Psoas muscle (tissue), 8 donors: ENCODE results near the gene HENMT1. TPM values are rescaled to one million over a fixed set of nuclear protein-coding genes. Genes with fewer than 3 reads are reported as not detected.

Source experiments
- ATAC-seq, 4 donors: fragments of 200-7000 bp; cut with Tn5 transposase; one replicate each; pipeline ENCODE4 v1.9.1; 2020; ENCODE audit warnings: moderate library complexity in 3 of 4, mild to moderate bottlenecking in 2 of 4
- DNase-seq, 2 donors: peaks; one replicate each; pipeline ENCODE4 v3.0.0-alpha.2; 2020
- H3K27ac ChIP-seq: fragments of 200-600 bp; one replicate; pipeline ENCODE4 v1.8.0; 2022
- H3K27me3 ChIP-seq, 3 donors: fragments of 200-600 bp in 1 of 3; one replicate each; pipeline versions ENCODE4 v1.6.1 to v1.8.0; 2013 to 2022; ENCODE audit warnings: low read length in 2 of 3, mild to moderate bottlenecking in 2 of 3, moderate library complexity in 1 of 3; ENCODE audit not compliant: insufficient read depth in 3 of 3
- H3K36me3 ChIP-seq, 2 donors: fragments of 200-600 bp in 1 of 2; one replicate each; pipeline versions ENCODE4 v1.6.1 to v1.8.0; 2013 to 2022; ENCODE audit warnings: low read depth in 1 of 2, mild to moderate bottlenecking in 1 of 2, moderate library complexity in 1 of 2; ENCODE audit not compliant: insufficient read depth in 1 of 2
- H3K4me1 ChIP-seq: fragments of 200-600 bp; one replicate; pipeline ENCODE4 v1.8.0; 2022
- H3K4me3 ChIP-seq: fragments of 200-600 bp; one replicate; pipeline ENCODE4 v1.8.0; 2022; ENCODE audit warnings: mild to moderate bottlenecking
- H3K9me3 ChIP-seq: fragments of 200-600 bp; one replicate; pipeline ENCODE4 v1.8.0; 2022
- WGBS, 3 donors: extraction: QIAGEN DNeasy Blood & Tissue Kit; methylation state at CpG; one replicate each; pipeline versions ENCODE4 v1.1.6 to v1.1.7; 2013; 5-methylcytosine and 5-hydroxymethylcytosine counted together
- intact Hi-C, 2 donors: fragments of 100-400 bp; cut with DNase I; formaldehyde crosslinking; loops; one replicate each; pipeline versions ENCODE4 v1.11.0 to v1.14.2; 2022
- polyA plus RNA-seq, 3 donors: library from polyadenylated mRNA; stranded (reverse); fragments of 200-250 nt; gene quantifications; one replicate each; pipeline ENCODE4 v1.2.3, GENCODE V29; 2013
- total RNA-seq, 4 donors: library from RNA; stranded (reverse); fragmentation: NEBNext Ultra II Directional in 2 of 4; extraction: Animal tissue kit (Norgen Biotek cat#: 25700) in 2 of 4; gene quantifications; one replicate each; pipeline versions ENCODE4 v1.2.1 to v1.2.4, GENCODE V29; 2021 to 2023
- TF ChIP-seq, protein P1 (sequence below): fragments of 200-600 bp; IDR thresholded peaks from one replicate; pipeline ENCODE4 v1.8.0; 2022; ENCODE audit warnings: antibody characterized with exemption
- donor health status: healthy with polysubstance abuse.
- donor health status: DM: no; HTN: no; CAD: no; lungs with moderate emphysema.
- donor health status: Bipolar disorder and iron deficiency.
- donor health status: healthy.
- donor health status: DM: yes; HTN: yes; CAD: no.
- donor health status: DM: no; HTN: no; CAD: no.
- donor health status: DM: no; HTN: no; CAD: no.
- donor health status: DM: yes; HTN: yes; CAD: no.

Gene HENMT1
- total and polyA plus RNA-seq, 7 donors, result 1.2 to 4.1 (median 1.7) TPM

DNA sequence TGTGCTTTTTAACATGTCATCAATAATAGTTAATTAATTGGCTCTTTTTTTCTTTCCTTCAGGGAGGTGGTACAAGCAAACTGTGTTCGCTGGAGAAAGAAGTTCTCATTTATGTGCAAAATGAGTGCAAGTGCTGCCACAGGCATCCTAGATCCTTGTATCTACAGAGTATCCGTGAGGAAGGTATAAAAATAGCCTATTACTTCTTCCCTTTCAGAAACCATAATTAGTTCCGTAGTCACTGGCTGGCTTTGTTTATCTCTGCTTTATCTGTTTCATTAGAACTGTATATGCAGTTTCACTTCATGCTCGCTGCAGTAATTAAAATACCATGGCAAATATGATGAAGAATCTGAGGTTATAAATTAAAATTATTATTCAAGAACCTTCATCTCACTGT is 60.4 kb downstream of the HENMT1 start:
- ATAC-seq, result peak in 1 of 4 donors; percentile 65
- no peak for DNase-seq
- 30 to 41% (median 39%) methylated on average over 4 of the region's 4 CpGs for WGBS, 3 donors
- Histone ChIP-seq H3K36me3 (no peaks in the 10 kb centered on the region), H3K4me1 (peaks cover 11% of the 10 kb centered on the region), H3K4me3 (peak overlapping the region; percentile 41), H3K27me3 (no peaks in the 10 kb centered on the region), H3K27ac (no peak overlapping the region), H3K9me3 (no peaks in the 10 kb centered on the region)
- intact Hi-C loops, result no loop called here
- TF ChIP-seq, protein P1, sequence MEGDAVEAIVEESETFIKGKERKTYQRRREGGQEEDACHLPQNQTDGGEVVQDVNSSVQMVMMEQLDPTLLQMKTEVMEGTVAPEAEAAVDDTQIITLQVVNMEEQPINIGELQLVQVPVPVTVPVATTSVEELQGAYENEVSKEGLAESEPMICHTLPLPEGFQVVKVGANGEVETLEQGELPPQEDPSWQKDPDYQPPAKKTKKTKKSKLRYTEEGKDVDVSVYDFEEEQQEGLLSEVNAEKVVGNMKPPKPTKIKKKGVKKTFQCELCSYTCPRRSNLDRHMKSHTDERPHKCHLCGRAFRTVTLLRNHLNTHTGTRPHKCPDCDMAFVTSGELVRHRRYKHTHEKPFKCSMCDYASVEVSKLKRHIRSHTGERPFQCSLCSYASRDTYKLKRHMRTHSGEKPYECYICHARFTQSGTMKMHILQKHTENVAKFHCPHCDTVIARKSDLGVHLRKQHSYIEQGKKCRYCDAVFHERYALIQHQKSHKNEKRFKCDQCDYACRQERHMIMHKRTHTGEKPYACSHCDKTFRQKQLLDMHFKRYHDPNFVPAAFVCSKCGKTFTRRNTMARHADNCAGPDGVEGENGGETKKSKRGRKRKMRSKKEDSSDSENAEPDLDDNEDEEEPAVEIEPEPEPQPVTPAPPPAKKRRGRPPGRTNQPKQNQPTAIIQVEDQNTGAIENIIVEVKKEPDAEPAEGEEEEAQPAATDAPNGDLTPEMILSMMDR, result no peak

DNA sequence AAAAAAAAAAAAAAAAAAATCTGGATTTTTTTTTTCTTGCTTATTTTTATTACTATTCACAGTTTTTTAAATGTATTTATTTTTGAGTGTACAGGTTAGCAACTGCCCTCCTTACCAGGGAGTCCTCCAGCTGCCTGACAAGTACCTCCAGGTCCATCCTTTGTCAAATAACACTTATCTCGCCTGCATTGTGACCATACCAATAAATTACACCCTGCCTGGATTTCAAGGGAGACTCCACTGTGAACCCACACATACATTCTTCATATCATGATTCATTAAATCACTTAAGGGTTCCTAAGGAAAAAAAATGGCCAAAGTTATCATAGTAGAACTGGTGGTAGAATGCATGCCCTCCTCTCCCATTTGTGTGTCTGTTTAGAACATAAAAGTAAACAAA is 62.6 kb downstream of the HENMT1 start:
- ATAC-seq (no peak), DNase-seq (no peak)
- H3K27me3 ChIP-seq, result no peaks in the 10 kb centered on the region
- peaks cover 11% of the 10 kb centered on the region for H3K4me1 ChIP-seq
- no peak overlapping the region for H3K4me3 ChIP-seq
- intact Hi-C loops, result no loop called here
- TF ChIP-seq, protein P1, result no peak
- H3K9me3 ChIP-seq, result no peaks in the 10 kb centered on the region
- 95 to 99% (median 97%) methylated on average over 1 of the region's 1 CpG for WGBS, 3 donors
- no peaks in the 10 kb centered on the region for H3K36me3 ChIP-seq
- H3K27ac ChIP-seq, result no peak overlapping the region

Other genes with a start within 250 kb of the HENMT1 start
- gene NBPF6, start 210.8 kb downstream of the HENMT1 start, total RNA-seq, result not detected
- gene NBPF6, start 210.8 kb downstream of the HENMT1 start, polyA plus RNA-seq, result not detected
- 1 to 10 TPM in 3 of 4 donors, under 1 TPM in 1; 0.90 to 2.1 (median 1.3) TPM for gene EEIG2, start 101.0 kb downstream of the HENMT1 start, total RNA-seq
- gene EEIG2, start 101.0 kb downstream of the HENMT1 start, polyA plus RNA-seq, result 1 to 10 TPM in 1 of 3 donors, under 1 TPM in 2; 0.51 to 1.5 (median 0.53) TPM
- gene PRPF38B, start 31.2 kb upstream of the HENMT1 start, total RNA-seq, result 10 to 100 TPM; 13.3 to 19.6 (median 16.5) TPM
- 10 to 100 TPM; 14.2 to 28.9 (median 19.2) TPM for gene PRPF38B, start 31.2 kb upstream of the HENMT1 start, polyA plus RNA-seq
- gene FNDC7, start 51.8 kb upstream of the HENMT1 start, total RNA-seq, result under 1 TPM in 1 of 4 donors, not detected in 3; 0.32 TPM
- under 1 TPM in 1 of 3 donors, not detected in 2; 0.09 TPM for gene FNDC7, start 51.8 kb upstream of the HENMT1 start, polyA plus RNA-seq
- gene STXBP3, start 85.6 kb upstream of the HENMT1 start, total RNA-seq, result 10 to 100 TPM; 13.6 to 22.3 (median 17.7) TPM
- 10 to 100 TPM; 12.7 to 21.1 (median 16.5) TPM for gene STXBP3, start 85.6 kb upstream of the HENMT1 start, polyA plus RNA-seq
- gene AKNAD1, start 196.0 kb upstream of the HENMT1 start, total RNA-seq, result 1 to 10 TPM in 2 of 4 donors, under 1 TPM in 2; 0.47 to 2.1 (median 0.91) TPM
- 1 to 10 TPM in 1 of 3 donors, under 1 TPM in 2; 0.14 to 1.1 (median 0.51) TPM for gene AKNAD1, start 196.0 kb upstream of the HENMT1 start, polyA plus RNA-seq
- 10 to 100 TPM; 26.4 to 84.0 (median 55.9) TPM for gene GPSM2, start 215.9 kb upstream of the HENMT1 start, total RNA-seq
- 10 to 100 TPM in 2 of 3 donors, 1 to 10 TPM in 1; 3.5 to 36.0 (median 17.5) TPM for gene GPSM2, start 215.9 kb upstream of the HENMT1 start, polyA plus RNA-seq